H1 (cell line): ENCODE measurements around the gene WDR6. TPM values are rescaled to one million over a fixed set of nuclear protein-coding genes. Genes with fewer than 3 reads are reported as not detected.

Experiments used
- CHD7 ChIP-seq: fragments of 300-600 bp; sonication (generic); IDR thresholded peaks from 2 replicates; pipeline ENCODE4 v1.7.1; 2012; ENCODE audit warnings: low read length, moderate library complexity, mild to moderate bottlenecking, inconsistent platforms; ENCODE audit not compliant: insufficient replicate concordance
- CTBP2 ChIP-seq: IDR thresholded peaks from 2 replicates; pipeline ENCODE4 v1.7.0; 2011; ENCODE audit warnings: borderline replicate concordance, mild to moderate bottlenecking, moderate library complexity, mixed read lengths, low read length; ENCODE audit not compliant: insufficient read depth, insufficient read length
- CTCF ChIP-seq, 3 experiments: IDR thresholded peaks; 1 replicate in 2 of 3; 2 replicates in 1 of 3; pipeline versions ENCODE4 v1.5.1 to v1.6.1; 2011; ENCODE audit warnings: low read length in 3 of 3, mild to moderate bottlenecking in 3 of 3, inconsistent platforms in 2 of 3, low read depth in 1 of 3, moderate library complexity in 1 of 3; ENCODE audit not compliant: insufficient read depth in 1 of 3; ENCODE audit errors: control extremely low read depth in 1 of 3
- RXRA ChIP-seq: IDR thresholded peaks from 2 replicates; pipeline ENCODE4 v1.6.1; 2011; ENCODE audit warnings: low read depth, mild to moderate bottlenecking, low read length, moderate library complexity; ENCODE audit not compliant: insufficient read depth
- SIRT6 ChIP-seq: IDR thresholded peaks from one replicate; pipeline ENCODE4 v1.7.1; 2012; ENCODE audit warnings: low read length, inconsistent platforms
- SP1 ChIP-seq: IDR thresholded peaks from 2 replicates; pipeline ENCODE4 v1.6.1; 2011; ENCODE audit warnings: low read depth, low read length
- polyA plus RNA-seq, 7 experiments: library from polyadenylated mRNA; depleted of rRNA in 3 of 7; stranded (reverse) in 5 of 7; unstranded in 2 of 7; fragments of >200 nt in 5 of 7; fragments of 200-250 nt in 2 of 7; gene quantifications; 1 replicate in 5 of 7; 2 replicates in 1 of 7; 4 replicates in 1 of 7; pipeline versions ENCODE4 v1.2.1 to v1.2.3, GENCODE V29; 2011 to 2013; ENCODE audit warnings: missing spikeins in 2 of 7, mixed read lengths in 2 of 7
- total RNA-seq: library from RNA; stranded (reverse); fragmentation: NEBNext Ultra II Directional; extraction: Animal tissue kit (Norgen Biotek cat#: 25700); gene quantifications from 2 replicates; pipeline ENCODE4 v1.2.1, GENCODE V29; 2021

The WDR6 gene
- total and polyA plus RNA-seq, 2 of the 8 experiments (the other 6 are each of a cell fraction or from before 2014, with no cell fraction given), result 180 to 257 TPM

GRCh38 chr3:48983096-48983495 is 24.1 kb upstream of the WDR6 start (continued):
- no peak for TF ChIP-seq CHD7
- TF ChIP-seq CTBP2, result no peak
- TF ChIP-seq SIRT6, result no peak
- TF ChIP-seq CTCF (IDR thresholded peaks at IDR 0.05; ENCODE audit: control extremely low read depth in 1 of 3, insufficient read depth in 1 of 3, low read depth in 1 of 3, low read length in 3 of 3), result no peak
- TF ChIP-seq RXRA, result no peak
- TF ChIP-seq SP1, result no peak
- TF ChIP-seq, all 59 proteins: peak for 0
